WTC11 (cell line): Measurements from ENCODE around the gene ANK2. TPM values are rescaled to one million over a fixed set of nuclear protein-coding genes. Genes with fewer than 3 reads are reported as not detected.

Experiments used
- ATAC-seq: fragments of 200-7000 bp; cut with Tn5 transposase; 2 replicates; pipeline ENCODE4 v1.10.0; 2021; ENCODE audit warnings: mild to moderate bottlenecking, moderate library complexity
- CTCF ChIA-PET: fragments of 300-600 bp; sonication (Branson Sonifier 250); formaldehyde crosslinking; loops from one replicate; lab custom pipeline; 2021; ENCODE audit warnings: antibody characterized with exemption; lab: Charles Lee
- POLR2A ChIA-PET: fragments of 350-600 bp; sonication (Branson Sonifier 250); formaldehyde crosslinking; loops from one replicate; lab custom pipeline; 2021; ENCODE audit warnings: antibody characterized with exemption; lab: Charles Lee
- DNase-seq: peaks from one replicate; pipeline ENCODE4 v3.0.0; 2021; ENCODE audit warnings: low spot score
- H3K27ac Mint-ChIP-seq: 2 replicates; pipeline ENCODE4 v1.8.0; 2021; ENCODE audit warnings: mixed read lengths
- H3K27me3 Mint-ChIP-seq: 2 replicates; pipeline ENCODE4 v1.8.0; 2021; ENCODE audit warnings: low read depth, mild to moderate bottlenecking, moderate library complexity, mixed read lengths
- H3K36me3 Mint-ChIP-seq: 2 replicates; pipeline ENCODE4 v1.8.0; 2021; ENCODE audit warnings: mixed read lengths
- H3K4me1 Mint-ChIP-seq: 2 replicates; pipeline ENCODE4 v1.8.0; 2022; ENCODE audit warnings: mixed read lengths
- H3K4me3 Mint-ChIP-seq: 2 replicates; pipeline ENCODE4 v1.8.0; 2021; ENCODE audit warnings: mild to moderate bottlenecking, moderate library complexity, mixed read lengths
- H3K9me3 Mint-ChIP-seq: 2 replicates; pipeline ENCODE4 v1.8.0; 2021; ENCODE audit warnings: mixed read lengths
- ATF6 ChIP-seq: sonication (generic); formaldehyde crosslinking; IDR thresholded peaks from 2 replicates; pipeline ENCODE4 v1.8.1; 2023; ENCODE audit warnings: mild to moderate bottlenecking, missing genetic modification reagents
- E2F1 ChIP-seq: sonication (generic); formaldehyde crosslinking; IDR thresholded peaks from 2 replicates; pipeline ENCODE4 v1.8.0; 2022; ENCODE audit warnings: mild to moderate bottlenecking, missing genetic modification reagents
- FOXJ3 ChIP-seq: sonication (generic); formaldehyde crosslinking; IDR thresholded peaks from 2 replicates; pipeline ENCODE4 v1.9.0; 2021; ENCODE audit warnings: missing genetic modification reagents, mild to moderate bottlenecking, borderline replicate concordance
- JUN ChIP-seq: sonication (generic); formaldehyde crosslinking; IDR thresholded peaks from 2 replicates; pipeline ENCODE4 v1.8.0; 2023; ENCODE audit warnings: mild to moderate bottlenecking, missing genetic modification reagents
- MYBL2 ChIP-seq: sonication (generic); formaldehyde crosslinking; IDR thresholded peaks from 2 replicates; pipeline ENCODE4 v1.8.1; 2023; ENCODE audit warnings: mild to moderate bottlenecking, moderate library complexity, missing genetic modification reagents
- NFE2L1 ChIP-seq: sonication (generic); formaldehyde crosslinking; IDR thresholded peaks from 2 replicates; pipeline ENCODE4 v1.8.1; 2023; ENCODE audit warnings: missing genetic modification reagents
- NFYB ChIP-seq: sonication (generic); formaldehyde crosslinking; conservative IDR thresholded peaks from 2 replicates; pipeline ENCODE4 v1.8.0; 2022; ENCODE audit warnings: low read depth, missing genetic modification reagents
- NR1H2 ChIP-seq: sonication (generic); formaldehyde crosslinking; IDR thresholded peaks from 2 replicates; pipeline ENCODE4 v1.9.0; 2021; ENCODE audit warnings: mild to moderate bottlenecking, moderate library complexity, missing genetic modification reagents
- NR2C2 ChIP-seq: sonication (generic); formaldehyde crosslinking; IDR thresholded peaks from 2 replicates; pipeline ENCODE4 v1.8.0; 2022; ENCODE audit warnings: mild to moderate bottlenecking, missing genetic modification reagents
- PRRX2 ChIP-seq: fragments of 250-450 bp; sonication (Bioruptor Pico); IDR thresholded peaks from 2 replicates; pipeline ENCODE4 v1.8.0; 2021; ENCODE audit warnings: mild to moderate bottlenecking
- SOX15 ChIP-seq: fragments of 250-450 bp; sonication (Bioruptor Pico); IDR thresholded peaks from 2 replicates; pipeline ENCODE4 v1.9.0; 2021; ENCODE audit warnings: mild to moderate bottlenecking
- TCF7 ChIP-seq: sonication (generic); formaldehyde crosslinking; IDR thresholded peaks from 2 replicates; pipeline ENCODE4 v1.8.0; 2022; ENCODE audit warnings: mild to moderate bottlenecking, low read depth, missing genetic modification reagents, moderate library complexity
- ZNF138 ChIP-seq: sonication (generic); formaldehyde crosslinking; conservative IDR thresholded peaks from 2 replicates; pipeline ENCODE4 v1.8.1; 2022; ENCODE audit warnings: mild to moderate bottlenecking, moderate library complexity, missing genetic modification reagents
- ZNF512 ChIP-seq: sonication (generic); formaldehyde crosslinking; IDR thresholded peaks from 2 replicates; pipeline ENCODE4 v1.8.1; 2022; ENCODE audit warnings: missing genetic modification reagents, borderline replicate concordance
- total RNA-seq: library from RNA; stranded (reverse); gene quantifications from 3 replicates; pipeline ENCODE4 v1.2.3, GENCODE V29; 2021
- TF ChIP-seq, protein P1 (sequence below): fragments of 250-450 bp; sonication (Bioruptor Pico); IDR thresholded peaks from 2 replicates; pipeline ENCODE4 v1.9.0; 2021; ENCODE audit warnings: moderate library complexity, mild to moderate bottlenecking, inconsistent platforms, borderline replicate concordance
- TF ChIP-seq, protein P2 (sequence below): sonication (generic); formaldehyde crosslinking; IDR thresholded peaks from 2 replicates; pipeline ENCODE4 v1.8.1; 2023; ENCODE audit warnings: mild to moderate bottlenecking, missing genetic modification reagents, moderate library complexity
- TF ChIP-seq, protein P3 (sequence below): fragments of 250-450 bp; sonication (Bioruptor Pico); conservative IDR thresholded peaks from 2 replicates; pipeline ENCODE4 v1.9.0; 2021; ENCODE audit warnings: mild to moderate bottlenecking
- TF ChIP-seq, protein P4 (sequence below): sonication (generic); formaldehyde crosslinking; IDR thresholded peaks from 2 replicates; pipeline ENCODE4 v1.8.0; 2022; ENCODE audit warnings: mild to moderate bottlenecking, missing genetic modification reagents

ANK2 gene
- total RNA-seq, 1 experiment from 2014 or later: 27.9 TPM

DNA sequence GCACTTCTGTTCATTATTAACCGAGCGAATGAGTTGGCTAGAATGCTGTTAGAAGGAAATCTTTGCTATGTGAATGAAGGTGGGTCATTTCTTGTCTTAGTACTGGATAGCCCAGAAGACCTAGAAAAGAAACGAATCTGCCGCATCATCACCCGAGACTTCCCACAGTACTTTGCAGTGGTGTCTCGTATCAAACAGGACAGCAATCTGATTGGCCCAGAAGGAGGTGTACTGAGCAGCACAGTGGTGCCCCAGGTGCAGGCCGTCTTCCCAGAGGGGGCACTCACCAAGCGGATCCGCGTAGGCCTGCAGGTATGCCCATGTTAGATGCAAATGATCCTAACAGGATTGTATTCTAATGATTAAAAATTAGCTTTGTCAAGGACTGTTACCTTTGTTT is 286.3 kb downstream of the ANK2 start:
- Mint-ChIP-seq H3K27me3 (no peaks in the 10 kb centered on the region), H3K36me3 (no peaks in the 10 kb centered on the region; the same call in none of the 2 replicates), H3K27ac (no peak overlapping the region; the same call in 1 of the 2 replicates), H3K9me3 (no peaks in the 10 kb centered on the region), H3K4me1 (peaks cover 23% of the 10 kb centered on the region), H3K4me3 (no peak overlapping the region)
- DNase-seq: no peak
- ChIA-PET POLR2A (no interaction called here), CTCF (no interaction called here)
- TF ChIP-seq MYBL2 (CRISPR knock-in tag) (no peak), ATF6 (no peak), SOX15 (CRISPR knock-in tag) (no peak), PRRX2 (no peak), FOXJ3 (CRISPR knock-in tag) (no peak), E2F1 (CRISPR knock-in tag) (no peak), NFE2L1 (CRISPR knock-in tag) (no peak), ZNF512 (CRISPR knock-in tag) (no peak), NR1H2 (CRISPR knock-in tag) (no peak), NR2C2 (no peak), JUN (no peak)
- TF ChIP-seq, protein P1, sequence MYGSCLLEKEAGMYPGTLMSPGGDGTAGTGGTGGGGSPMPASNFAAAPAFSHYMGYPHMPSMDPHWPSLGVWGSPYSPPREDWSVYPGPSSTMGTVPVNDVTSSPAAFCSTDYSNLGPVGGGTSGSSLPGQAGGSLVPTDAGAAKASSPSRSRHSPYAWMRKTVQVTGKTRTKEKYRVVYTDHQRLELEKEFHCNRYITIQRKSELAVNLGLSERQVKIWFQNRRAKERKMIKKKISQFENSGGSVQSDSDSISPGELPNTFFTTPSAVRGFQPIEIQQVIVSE (CRISPR knock-in tag): no peak
- TF ChIP-seq, protein P2, sequence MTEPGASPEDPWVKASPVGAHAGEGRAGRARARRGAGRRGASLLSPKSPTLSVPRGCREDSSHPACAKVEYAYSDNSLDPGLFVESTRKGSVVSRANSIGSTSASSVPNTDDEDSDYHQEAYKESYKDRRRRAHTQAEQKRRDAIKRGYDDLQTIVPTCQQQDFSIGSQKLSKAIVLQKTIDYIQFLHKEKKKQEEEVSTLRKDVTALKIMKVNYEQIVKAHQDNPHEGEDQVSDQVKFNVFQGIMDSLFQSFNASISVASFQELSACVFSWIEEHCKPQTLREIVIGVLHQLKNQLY (CRISPR knock-in tag): no peak
- TF ChIP-seq, protein P3, sequence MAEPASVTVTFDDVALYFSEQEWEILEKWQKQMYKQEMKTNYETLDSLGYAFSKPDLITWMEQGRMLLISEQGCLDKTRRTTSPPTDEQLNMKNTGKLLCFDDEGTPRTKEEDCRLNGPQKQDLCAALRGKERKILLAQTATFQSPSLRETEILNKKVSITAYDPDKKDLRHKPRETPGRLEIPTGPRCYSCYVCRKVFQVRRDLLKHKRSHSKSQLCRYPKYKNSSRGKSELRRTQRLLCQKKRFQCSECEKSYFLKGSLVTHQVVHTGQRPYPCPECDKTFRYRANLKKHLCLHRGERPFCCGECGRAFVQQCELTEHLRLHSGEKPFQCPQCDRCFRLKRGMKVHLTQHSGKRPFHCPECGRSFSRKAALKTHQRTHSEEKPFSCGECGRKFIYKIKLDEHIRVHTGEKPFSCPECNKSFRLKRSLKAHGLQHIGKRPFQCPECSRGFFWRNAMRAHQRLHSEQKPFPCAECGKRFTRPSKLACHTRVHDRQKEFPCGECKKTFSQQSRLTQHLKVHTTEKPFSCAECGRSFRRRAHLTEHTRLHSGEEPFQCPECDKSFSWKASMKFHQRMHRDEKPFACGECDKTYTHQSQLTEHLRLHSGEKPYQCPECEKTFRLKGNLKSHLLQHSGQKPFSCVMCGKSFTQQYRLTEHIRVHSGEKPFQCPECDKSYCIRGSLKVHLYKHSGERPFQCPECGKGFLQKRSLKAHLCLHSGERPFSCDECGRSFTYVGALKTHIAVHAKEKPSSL (CRISPR knock-in tag): no peak
- peak; percentile 80 for ATAC-seq

DNA sequence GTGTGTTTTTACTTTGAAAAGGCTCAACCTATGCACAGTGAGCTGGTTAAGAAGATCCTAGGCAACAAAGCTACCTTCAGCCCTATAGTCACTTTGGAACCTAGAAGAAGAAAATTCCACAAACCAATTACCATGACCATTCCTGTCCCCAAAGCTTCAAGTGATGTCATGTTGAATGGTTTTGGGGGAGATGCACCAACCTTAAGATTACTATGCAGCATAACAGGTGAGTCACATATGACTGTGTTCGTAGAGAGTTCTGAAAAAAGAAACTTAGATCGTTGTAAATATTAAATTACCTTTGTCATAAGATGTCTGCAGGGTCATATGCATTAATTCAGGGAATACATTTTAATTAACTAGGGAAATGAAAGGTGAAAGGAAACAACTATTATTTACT is 287.1 kb downstream of the ANK2 start:
- Mint-ChIP-seq H3K27me3 (no peaks in the 10 kb centered on the region), H3K27ac (no peak overlapping the region), H3K4me1 (peaks cover 20% of the 10 kb centered on the region), H3K4me3 (no peak overlapping the region), H3K9me3 (no peaks in the 10 kb centered on the region), H3K36me3 (no peaks in the 10 kb centered on the region; the same call in none of the 2 replicates)
- TF ChIP-seq NFYB (CRISPR knock-in tag): no peak
- ChIA-PET CTCF (no interaction called here), POLR2A (no interaction called here)
- no peak for DNase-seq
- ATAC-seq: no peak

- no peaks in the 10 kb centered on the region for H3K27me3 Mint-ChIP-seq
- H3K36me3 Mint-ChIP-seq: peaks cover 14% of the 10 kb centered on the region
- H3K9me3 Mint-ChIP-seq: no peaks in the 10 kb centered on the region
- 0 out of 2 replicates have a peak, but pooled peaks cover 8% of the 10 kb centered on the region for H3K4me1 Mint-ChIP-seq
- no peak for TF ChIP-seq ZNF138 (CRISPR knock-in tag)
- TF ChIP-seq, protein P4, sequence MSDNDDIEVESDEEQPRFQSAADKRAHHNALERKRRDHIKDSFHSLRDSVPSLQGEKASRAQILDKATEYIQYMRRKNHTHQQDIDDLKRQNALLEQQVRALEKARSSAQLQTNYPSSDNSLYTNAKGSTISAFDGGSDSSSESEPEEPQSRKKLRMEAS (CRISPR knock-in tag): no peak
- TF ChIP-seq TCF7: no peak
- ATAC-seq (no peak), DNase-seq (no peak)
- H3K4me3 Mint-ChIP-seq: no peak overlapping the region
- CTCF ChIA-PET: no interaction called here
- no peak overlapping the region for H3K27ac Mint-ChIP-seq
- POLR2A ChIA-PET: no interaction called here
These were observed 290.0 kb downstream of the ANK2 start for GRCh38 chr4:113339430-113339813.
